ENCODE results near the gene NPRL2.

Gene NPRL2

GRCh38 chr3:50317300-50317699 is 33.3 kb downstream of the NPRL2 start:
- no peak for TF ChIP-seq CTCF (IDR thresholded peaks at IDR 0.05)

GRCh38 chr3:50316657-50317242 is 33.8 kb downstream of the NPRL2 start:
- TF ChIP-seq CTCF (IDR thresholded peaks at IDR 0.05) = no peak

- no peak for TF ChIP-seq CTCF (IDR thresholded peaks at IDR 0.05)
These were observed 35.8 kb downstream of the NPRL2 start for GRCh38 chr3:50314816-50315215.

- no peak for TF ChIP-seq CTCF (IDR thresholded peaks at IDR 0.05)
These were observed 36.2 kb downstream of the NPRL2 start for GRCh38 chr3:50314342-50314741.

GRCh38 chr3:50304601-50305000 is 46.0 kb downstream of the NPRL2 start:
- TF ChIP-seq CTCF (IDR thresholded peaks at IDR 0.05) = no peak

GRCh38 chr3:50303013-50303815 is 47.4 kb downstream of the NPRL2 start, which contains the start of gene HYAL1:
Gene HYAL1, minus strand, starts transcription at chr3:50303574. Its CDS starts 618 bp downstream, at chr3:50302956.
- TF ChIP-seq CTCF (IDR thresholded peaks at IDR 0.05) = no peak; the same call in 1 of the 2 replicates

GRCh38 chr3:50302095-50303012 is 48.2 kb downstream of the NPRL2 start:
- TF ChIP-seq CTCF (IDR thresholded peaks at IDR 0.05) = no peak

All from LNCAP (cell line).